Liver (tissue), 9 donors: ENCODE results near the gene MGA. TPM values are rescaled to one million over a fixed set of nuclear protein-coding genes. Genes with fewer than 3 reads are reported as not detected.

Source experiments
- DNase-seq: peaks from one replicate; pipeline ENCODE4 v3.0.0-alpha.2; 2017; ENCODE audit warnings: low spot score
- H3K27ac ChIP-seq, 2 donors: one replicate each; pipeline ENCODE4 v1.7.0; 2013; ENCODE audit warnings: inconsistent platforms in 2 of 2, low read length in 2 of 2, control low read depth in 1 of 2, low read depth in 1 of 2, mild to moderate bottlenecking in 1 of 2
- H3K27me3 ChIP-seq, 4 donors: one replicate each; pipeline versions ENCODE4 v1.6.1 to v1.7.0; 2013; ENCODE audit warnings: low read length in 3 of 4, inconsistent platforms in 1 of 4, mild to moderate bottlenecking in 1 of 4, moderate library complexity in 1 of 4; ENCODE audit not compliant: control insufficient read depth in 4 of 4, insufficient read depth in 4 of 4
- H3K36me3 ChIP-seq, 4 donors: one replicate each; pipeline versions ENCODE4 v1.6.1 to v1.7.0; 2013; ENCODE audit warnings: low read length in 3 of 4, mild to moderate bottlenecking in 3 of 4, low read depth in 1 of 4, moderate library complexity in 1 of 4; ENCODE audit not compliant: control insufficient read depth in 4 of 4, insufficient read depth in 3 of 4
- H3K4me1 ChIP-seq, 4 donors: one replicate each; pipeline versions ENCODE4 v1.6.1 to v1.7.0; 2013; ENCODE audit warnings: low read length in 3 of 4, mild to moderate bottlenecking in 3 of 4, moderate library complexity in 1 of 4; ENCODE audit not compliant: control insufficient read depth in 4 of 4, insufficient read depth in 4 of 4
- H3K4me3 ChIP-seq, 3 donors: one replicate each; pipeline versions ENCODE4 v1.6.1 to v1.7.0; 2013; ENCODE audit warnings: low read length in 3 of 3, control low read depth in 1 of 3, low read depth in 1 of 3, mild to moderate bottlenecking in 1 of 3
- H3K9ac ChIP-seq, 2 donors: one replicate each; pipeline ENCODE4 v1.7.0; 2013; ENCODE audit warnings: low read length in 2 of 2, mild to moderate bottlenecking in 2 of 2, moderate library complexity in 2 of 2, control low read depth in 1 of 2, low read depth in 1 of 2
- H3K9me3 ChIP-seq, 4 donors: one replicate each; pipeline versions ENCODE4 v1.6.1 to v1.7.0; 2013; ENCODE audit warnings: low read length in 3 of 4; ENCODE audit not compliant: control insufficient read depth in 4 of 4
- CTCF ChIP-seq: fragments of 150-350 bp; IDR thresholded peaks from 2 replicates; pipeline ENCODE4 v1.5.1; 2017; ENCODE audit warnings: improper control_type of control experiment, low read depth, low read length; ENCODE audit not compliant: missing input control
- GABPA ChIP-seq, 2 donors: IDR thresholded peaks in 1 of 2; conservative IDR thresholded peaks in 1 of 2; 2 replicates each; pipeline ENCODE4 v1.6.1; 2016; ENCODE audit warnings: antibody characterized with exemption in 2 of 2, mild to moderate bottlenecking in 1 of 2, moderate library complexity in 1 of 2
- HNF4A ChIP-seq, 2 donors: conservative IDR thresholded peaks; 2 replicates each; pipeline ENCODE4 v1.6.1; 2016; ENCODE audit warnings: antibody characterized with exemption in 2 of 2, mild to moderate bottlenecking in 2 of 2
- HNF4G ChIP-seq: IDR thresholded peaks from 2 replicates; pipeline ENCODE4 v1.6.1; 2016; ENCODE audit warnings: antibody characterized with exemption
- JUND ChIP-seq, 2 donors: IDR thresholded peaks; 2 replicates each; pipeline ENCODE4 v1.6.1; 2016; ENCODE audit warnings: antibody characterized with exemption in 2 of 2
- NR2F2 ChIP-seq: IDR thresholded peaks from 2 replicates; pipeline ENCODE4 v1.6.1; 2016; ENCODE audit warnings: antibody characterized with exemption
- RAD21 ChIP-seq, 2 donors: IDR thresholded peaks; 2 replicates each; pipeline ENCODE4 v1.6.1; 2016; ENCODE audit warnings: antibody characterized with exemption in 2 of 2, mild to moderate bottlenecking in 2 of 2
- REST ChIP-seq: IDR thresholded peaks from 2 replicates; pipeline ENCODE4 v1.6.1; 2016; ENCODE audit warnings: antibody characterized with exemption, mild to moderate bottlenecking
- SP1 ChIP-seq: IDR thresholded peaks from 2 replicates; pipeline ENCODE4 v1.6.1; 2018; ENCODE audit warnings: antibody characterized with exemption, mild to moderate bottlenecking
- TAF1 ChIP-seq: conservative IDR thresholded peaks from 2 replicates; pipeline ENCODE4 v1.6.1; 2016; ENCODE audit warnings: antibody characterized with exemption, mild to moderate bottlenecking
- WGBS: extraction: QIAGEN DNeasy Blood & Tissue Kit; methylation state at CpG from one replicate; pipeline ENCODE4 v1.1.7; 2013; 5-methylcytosine and 5-hydroxymethylcytosine counted together
- polyA plus RNA-seq, 2 donors: library from polyadenylated mRNA; stranded (reverse) in 1 of 2; unstranded in 1 of 2; fragments of 200-250 nt in 1 of 2; fragments of >200 nt in 1 of 2; fragmentation: Nextera tagmentation in 1 of 2; extraction: Ambion mirVana in 1 of 2; gene quantifications; one replicate each; pipeline versions ENCODE4 v1.2.1 to v1.2.3, GENCODE V29; 2013 to 2015
- total RNA-seq, 2 donors: library from RNA; depleted of rRNA; stranded (reverse); fragments of >200 nt; gene quantifications; one replicate each; pipeline ENCODE4 v1.2.3, GENCODE V29; 2014
- donor health status: healthy.
- donor health status: healthy.
- donor health status: healthy.
- donor health status: healthy.
- donor health status: healthy.

MGA gene
- total and polyA plus RNA-seq, 4 donors = 2.1 to 33.5 (median 13.2) TPM

GRCh38 chr15:41811432-41812195 lies 151.4 kb downstream of the MGA start:
- WGBS = 50% methylated on average over 18 of the region's 18 CpGs
- Histone ChIP-seq H3K9me3 (no peaks in the 10 kb centered on the region), H3K27ac (no peak overlapping the region), H3K27me3 (no peaks in the 10 kb centered on the region), H3K36me3 (peaks cover 0 to 16% (median 2%) of the 10 kb centered on the region in 4 donors), H3K4me3 (no peak overlapping the region), H3K4me1 (no peaks in the 10 kb centered on the region), H3K9ac (no peak overlapping the region)
- peak; percentile 83 for DNase-seq
- TF ChIP-seq RAD21 (IDR thresholded peaks at IDR 0.05) (peak; percentile 98 to 99), CTCF (peak; percentile 89), GABPA (IDR thresholded peaks at IDR 0.05 in 1 of 2, conservative IDR thresholded peaks at IDR 0.05 in 1 of 2) (no peak)

- H3K4me1 ChIP-seq = no peaks in the 10 kb centered on the region
- H3K27me3 ChIP-seq = no peaks in the 10 kb centered on the region
- H3K9me3 ChIP-seq = no peaks in the 10 kb centered on the region
- 94% methylated on average over 11 of the region's 11 CpGs for WGBS
- H3K36me3 ChIP-seq = peaks cover under 1 to 28% (median 6%) of the 10 kb centered on the region in 4 donors
- no peak for DNase-seq
- no peak overlapping the region for H3K4me3 ChIP-seq
- TF ChIP-seq REST (no peak), GABPA (IDR thresholded peaks at IDR 0.05 in 1 of 2, conservative IDR thresholded peaks at IDR 0.05 in 1 of 2) (no peak), JUND (IDR thresholded peaks at IDR 0.05) (no peak), TAF1 (no peak), RAD21 (IDR thresholded peaks at IDR 0.05) (no peak), SP1 (no peak), HNF4G (no peak)
- H3K9ac ChIP-seq = no peak overlapping the region
- H3K27ac ChIP-seq = no peak overlapping the region
Measured at GRCh38 chr15:41812820-41813375, 152.7 kb downstream of the MGA start.

- Histone ChIP-seq H3K9ac (no peak overlapping the region), H3K36me3 (peaks cover 3 to 33% (median 9%) of the 10 kb centered on the region in 4 donors), H3K4me3 (no peak overlapping the region), H3K27ac (no peak overlapping the region), H3K4me1 (no peaks in the 10 kb centered on the region), H3K9me3 (no peaks in the 10 kb centered on the region), H3K27me3 (no peaks in the 10 kb centered on the region)
- no peak for DNase-seq
- 96% methylated on average over 8 of the region's 8 CpGs for WGBS
- TF ChIP-seq RAD21 (IDR thresholded peaks at IDR 0.05) (no peak), HNF4A (conservative IDR thresholded peaks at IDR 0.05) (no peak), CTCF (no peak), NR2F2 (no peak), TAF1 (no peak), SP1 (no peak)
Measured at GRCh38 chr15:41813426-41813825, 153.2 kb downstream of the MGA start.
